Fibroblast of skin of abdomen (primary cell): ENCODE data around the gene ENTPD2.
A peak's percentile ranks its signal among the peaks of the same experiment; 100 is the strongest.
"Not testable (repeated sequence)": the region's sequence is repeated elsewhere in the genome, so short reads cannot be mapped to it uniquely, and the experiment has no call there.

Experiments used
- DNase-seq: peaks from one replicate; pipeline ENCODE4 v3.0.0-alpha.2; 2013

Gene ENTPD2

DNA sequence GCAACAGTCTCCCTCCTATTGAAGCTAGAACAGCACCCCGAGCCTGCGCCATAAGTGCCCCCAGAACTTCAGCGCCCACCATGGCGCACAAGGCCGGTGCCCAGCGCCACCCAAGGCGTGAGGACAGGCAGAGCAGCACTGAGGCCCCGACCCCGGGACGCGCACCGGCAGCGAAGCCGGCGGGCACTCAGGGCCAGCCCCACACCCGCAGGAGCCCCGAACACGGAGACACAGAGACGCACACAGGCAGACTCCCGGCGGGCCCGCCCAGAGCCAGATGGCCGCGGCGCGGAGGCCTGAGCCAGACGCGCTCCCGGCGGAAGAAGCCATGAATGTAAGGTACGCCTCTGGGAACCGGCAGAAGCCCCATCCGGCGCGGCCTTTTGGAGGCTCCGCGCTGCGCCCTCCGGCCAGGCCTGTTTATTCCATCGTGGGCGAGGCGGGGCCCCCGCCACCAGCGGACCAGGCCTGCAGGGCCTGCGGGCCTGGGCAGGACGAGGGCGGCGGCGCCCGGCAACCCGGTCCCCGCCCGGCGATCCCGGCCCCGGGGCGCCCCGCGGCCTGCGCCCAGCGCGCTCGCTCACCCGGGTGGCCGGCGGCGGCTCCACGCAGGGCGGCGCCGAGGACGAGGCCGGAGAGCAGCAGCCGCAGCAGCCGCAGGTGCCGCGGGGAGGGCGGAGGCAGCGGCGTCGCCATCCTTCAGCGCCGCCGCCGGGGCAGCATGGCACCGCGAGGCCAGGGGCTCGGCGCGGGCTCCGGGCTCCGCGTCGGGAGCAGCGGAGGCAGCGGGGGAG, 8.4 kb downstream of the ENTPD2 start:
- peak; percentile 25 for DNase-seq

DNA sequence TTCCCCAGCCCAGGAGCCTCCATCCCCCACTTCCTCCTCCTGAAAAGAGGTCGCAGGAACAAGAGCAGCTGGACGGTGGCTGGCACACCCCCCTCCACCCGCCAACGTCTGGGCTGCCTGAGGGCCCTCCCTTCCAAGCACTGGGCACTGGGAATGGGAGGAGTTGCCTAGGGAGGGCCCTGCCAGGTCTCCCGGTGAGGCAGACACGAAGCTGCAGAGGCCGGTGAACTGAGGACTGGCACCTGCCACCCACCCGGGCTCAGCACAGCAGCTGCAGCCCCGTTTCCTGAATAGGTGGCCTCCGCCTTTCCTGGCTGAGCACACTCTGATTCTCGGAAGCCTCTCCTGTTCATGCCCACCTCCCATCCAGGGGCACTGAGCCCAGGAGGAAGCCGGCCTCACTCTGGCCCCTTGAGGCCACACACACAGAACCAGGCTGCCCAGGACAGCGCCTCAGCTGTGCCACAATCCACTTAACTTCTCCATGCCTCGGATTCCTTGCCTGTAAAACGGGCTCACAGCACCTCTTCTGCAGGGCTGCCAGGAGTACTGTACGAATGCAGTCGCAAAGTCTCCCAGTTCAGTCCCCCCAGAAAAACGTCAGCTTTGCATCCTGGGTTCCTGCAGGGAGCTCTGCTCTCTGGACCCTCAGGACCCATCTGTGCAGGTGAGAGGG, 9.2 kb downstream of the ENTPD2 start:
- no peak for DNase-seq

DNA sequence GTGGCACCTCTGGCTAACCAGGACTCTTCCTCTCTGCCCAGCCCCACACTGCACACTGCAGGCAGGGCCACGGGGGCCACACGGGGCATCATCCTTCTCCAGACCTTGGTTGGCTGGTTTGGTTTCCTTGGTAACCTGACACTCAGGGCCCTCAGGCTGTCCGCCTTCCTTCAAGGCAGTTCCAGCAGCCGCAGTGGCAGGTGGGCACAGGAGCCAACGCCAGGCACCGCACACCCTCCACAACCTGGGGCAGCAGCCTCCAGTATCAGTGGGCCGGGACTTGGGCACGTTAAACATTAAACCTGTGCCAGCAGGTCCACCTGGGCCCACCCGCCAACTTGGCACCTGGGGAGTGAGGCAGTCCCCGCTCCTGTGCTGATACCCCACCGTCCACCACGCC, 9.8 kb downstream of the ENTPD2 start:
- no peak for DNase-seq

DNA sequence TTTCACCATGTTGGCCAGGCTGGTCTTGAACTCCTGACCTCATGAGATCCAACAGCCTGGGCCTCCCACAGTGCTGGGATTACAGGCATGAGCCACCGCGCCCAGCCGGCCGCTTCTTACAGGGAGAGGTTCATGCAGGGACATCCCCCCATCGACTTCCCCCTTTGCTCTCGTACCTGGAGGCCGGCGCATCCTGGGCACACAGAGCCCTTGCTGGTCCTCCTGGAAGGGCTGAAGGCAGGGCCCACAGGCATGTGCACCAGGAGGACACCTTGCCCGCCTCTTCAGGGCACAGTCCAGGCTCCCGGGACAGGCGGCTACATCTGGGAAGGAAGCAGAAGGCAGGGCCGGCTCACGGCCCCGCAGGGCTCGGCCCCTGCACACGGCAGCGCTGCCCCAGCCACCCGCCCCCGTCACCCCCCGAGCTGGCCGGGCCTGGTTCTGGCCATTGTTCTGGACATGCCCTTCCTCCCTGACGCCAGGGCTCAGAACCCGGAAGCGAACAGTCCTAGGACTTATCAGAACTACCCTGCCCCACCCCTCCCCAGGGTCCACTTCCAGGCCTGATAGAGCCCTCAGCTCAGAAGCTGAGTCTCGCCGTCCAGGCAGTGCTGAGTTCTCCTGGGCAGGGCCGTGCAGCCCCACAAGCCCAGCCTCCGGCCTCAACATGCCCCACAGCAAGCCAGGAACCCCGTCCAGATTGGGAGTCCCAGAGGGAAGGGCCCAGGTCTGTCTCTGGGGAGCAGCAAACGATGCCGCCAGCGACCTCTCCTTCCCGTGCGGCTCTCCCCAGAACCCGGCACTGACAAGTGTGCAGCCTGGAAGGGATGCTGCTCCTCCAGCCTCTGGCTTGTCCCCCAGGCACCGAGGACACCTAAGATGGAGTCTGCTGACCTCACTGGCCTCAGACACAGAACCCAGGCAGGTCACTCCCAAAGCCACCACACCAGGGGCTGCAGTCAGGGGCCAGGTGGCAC, 10.8 kb downstream of the ENTPD2 start:
- DNase-seq: no peak

DNA sequence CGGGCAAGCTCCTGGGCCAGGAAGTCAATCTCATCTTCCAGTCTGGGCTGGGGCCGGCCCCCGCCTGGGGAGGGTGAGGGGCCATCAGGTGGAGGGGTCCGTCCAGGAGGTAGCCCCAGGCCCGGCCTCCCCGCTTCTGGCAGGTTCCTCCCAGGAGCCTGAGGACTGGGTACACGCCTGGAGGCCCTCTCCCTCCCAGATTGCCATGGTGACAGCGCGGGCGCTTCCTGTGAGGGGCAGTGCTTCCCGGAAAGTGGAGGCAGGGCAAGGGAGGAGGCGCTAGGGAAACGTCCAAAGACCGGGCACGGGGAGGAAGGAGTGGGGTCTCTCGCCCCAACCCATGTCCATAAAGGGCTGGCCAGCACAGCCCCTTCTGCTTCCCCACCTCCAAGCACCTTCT, 12.7 kb downstream of the ENTPD2 start:
- no peak for DNase-seq

DNA sequence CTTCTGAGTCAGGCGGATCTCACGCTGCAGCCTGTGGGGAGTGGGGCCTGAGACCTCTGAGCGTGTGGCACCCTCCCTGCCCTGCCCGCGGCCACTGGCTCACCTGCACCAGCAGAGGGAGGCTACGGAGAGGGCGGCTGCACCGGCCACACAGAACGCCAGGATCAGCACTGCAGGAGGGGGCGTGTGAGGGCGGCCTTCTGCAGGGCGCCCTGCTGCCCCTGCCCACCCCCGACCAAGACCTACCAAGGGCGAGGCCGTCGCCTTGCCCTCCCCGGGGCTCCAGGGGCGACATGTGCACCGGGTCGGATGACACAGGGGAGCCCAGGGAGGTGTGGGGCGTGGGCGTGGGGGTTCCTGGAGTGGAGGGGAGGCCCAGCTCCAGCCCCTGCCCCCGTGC, 13.3 kb downstream of the ENTPD2 start:
- DNase-seq: no peak

DNA sequence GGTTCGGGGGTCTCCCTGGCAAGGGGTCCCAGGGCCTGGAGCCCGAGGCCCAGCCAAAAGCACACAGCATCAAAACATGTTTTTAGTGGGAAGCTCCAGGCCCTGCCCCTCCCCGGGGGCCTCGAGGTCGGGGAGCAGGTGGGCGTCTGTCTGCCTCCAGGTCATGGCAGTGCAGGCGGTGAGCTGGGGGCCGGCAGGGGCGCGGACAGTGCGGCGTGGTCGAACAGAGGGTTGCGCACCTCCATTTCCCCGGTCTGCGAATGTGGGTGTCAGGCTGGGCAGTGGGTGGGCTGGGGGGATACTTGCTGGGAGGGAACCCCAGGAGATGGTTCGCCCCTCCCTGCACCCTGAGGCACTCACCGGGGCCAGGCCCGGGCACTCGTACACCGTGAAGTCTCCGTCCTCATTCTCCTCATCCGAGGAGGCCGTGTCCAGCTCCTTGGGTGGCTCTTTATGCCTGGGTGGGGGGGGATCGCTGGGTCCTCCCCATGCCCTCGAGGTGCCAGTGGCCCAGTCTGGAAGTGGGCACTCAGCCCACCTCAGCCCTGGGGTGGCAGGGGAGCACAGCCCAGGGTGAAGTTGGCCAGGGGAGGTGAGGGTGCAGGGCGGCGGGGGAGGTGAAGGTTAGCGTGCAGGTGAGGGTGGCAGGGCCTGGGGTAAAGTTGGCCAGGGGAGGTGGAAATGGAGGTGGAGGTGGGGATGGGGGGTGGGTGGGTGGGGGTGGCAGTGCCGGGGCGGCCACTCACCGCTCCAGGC, 14.1 kb downstream of the ENTPD2 start:
- no peak for DNase-seq

DNA sequence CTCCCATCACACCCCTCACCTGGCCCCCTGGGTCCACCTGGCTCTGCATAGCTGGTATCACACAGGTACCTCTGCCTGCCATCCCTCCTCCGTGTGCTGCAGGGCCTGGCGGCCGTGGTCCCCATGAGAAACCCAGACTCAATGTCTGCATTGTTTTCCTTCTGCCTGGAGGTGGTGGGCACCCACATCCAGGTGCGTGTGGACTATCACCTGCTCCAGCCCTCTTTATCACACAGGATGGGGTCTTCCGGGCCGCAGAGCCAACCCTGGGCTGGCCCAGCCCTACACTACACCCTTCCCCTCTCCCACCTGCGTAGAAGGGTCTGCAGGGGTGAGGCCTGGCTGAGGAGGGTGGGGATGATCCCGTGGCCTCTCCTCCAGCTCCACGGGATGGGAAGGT, 14.9 kb downstream of the ENTPD2 start:
- DNase-seq: no peak

DNA sequence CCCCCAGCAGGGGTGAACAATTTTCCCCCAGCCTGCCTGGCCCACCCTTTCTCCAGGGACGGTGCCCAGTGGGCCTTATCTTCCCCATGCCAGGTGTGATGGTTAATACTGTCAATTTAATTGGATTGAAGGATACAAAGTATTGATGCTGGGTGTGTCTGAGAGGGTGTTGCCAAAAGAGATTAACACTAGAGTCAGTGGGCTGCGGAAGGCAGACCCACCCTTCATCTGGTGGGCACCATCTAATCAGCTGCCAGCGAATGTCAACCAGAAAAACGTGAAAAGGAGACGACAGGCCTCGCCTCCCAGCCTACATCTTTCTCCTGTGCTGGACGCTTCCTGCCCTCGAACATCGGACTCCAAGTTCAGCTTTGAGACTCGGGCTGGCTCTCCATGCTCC, 16.4 kb downstream of the ENTPD2 start:
- DNase-seq: no peak

DNA sequence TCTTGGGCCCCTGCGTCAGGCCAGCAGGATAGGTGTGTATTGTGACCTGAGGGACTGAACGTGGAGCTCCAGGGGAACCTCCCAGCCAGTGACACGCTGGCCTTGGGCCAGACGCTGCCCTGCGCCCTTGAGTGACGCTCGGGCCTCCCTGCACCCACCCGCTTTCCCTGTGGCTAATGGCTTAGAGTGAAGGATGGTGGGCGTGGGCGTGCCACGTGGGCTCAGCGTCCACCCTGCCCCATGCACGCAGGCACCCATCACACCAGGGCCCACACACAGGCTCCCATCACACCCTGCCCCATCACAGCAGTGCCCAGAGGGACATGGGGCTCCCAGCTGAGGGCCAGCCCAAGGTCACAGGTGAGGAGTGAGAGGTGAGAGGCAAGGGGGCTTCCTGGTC, 16.8 kb downstream of the ENTPD2 start:
- DNase-seq: no peak

DNA sequence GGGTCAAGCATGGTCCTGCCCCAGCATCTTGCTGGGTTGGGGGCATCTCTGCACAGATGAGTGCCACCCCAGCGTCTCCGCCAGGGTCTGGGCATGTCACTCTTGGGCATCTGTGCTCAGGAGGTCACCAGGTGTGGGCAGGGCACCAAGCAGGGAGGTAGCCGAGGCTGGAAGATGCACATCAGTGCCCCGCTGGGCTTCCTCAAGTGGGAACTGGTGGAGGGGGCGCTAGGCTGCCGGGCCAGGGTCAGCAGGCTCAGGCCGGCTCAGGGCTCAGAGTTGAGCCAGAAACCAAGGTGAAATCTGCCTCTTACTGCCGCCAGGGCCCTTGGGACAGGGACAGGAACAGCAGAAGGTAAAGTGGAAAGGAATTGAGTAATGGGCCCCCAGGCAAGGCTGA, 17.9 kb downstream of the ENTPD2 start:
- DNase-seq: no peak

DNA sequence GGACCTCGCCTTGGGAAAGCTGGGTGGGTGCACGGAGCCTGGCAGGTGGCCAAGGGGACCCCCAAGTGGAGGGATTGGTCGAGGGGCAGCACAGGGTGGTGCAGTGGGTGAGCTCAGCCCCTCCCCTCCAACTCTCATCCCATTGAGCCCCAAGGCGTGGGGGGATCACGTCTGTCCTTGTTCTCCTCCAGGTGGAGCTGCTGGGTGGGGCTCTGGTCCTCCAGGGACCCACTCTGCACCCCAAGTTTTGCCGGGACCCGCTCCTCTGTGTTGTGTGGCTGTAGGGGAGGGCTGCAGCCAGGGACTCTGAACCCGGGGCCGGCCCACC, 18.4 kb downstream of the ENTPD2 start:
- DNase-seq: no peak

DNA sequence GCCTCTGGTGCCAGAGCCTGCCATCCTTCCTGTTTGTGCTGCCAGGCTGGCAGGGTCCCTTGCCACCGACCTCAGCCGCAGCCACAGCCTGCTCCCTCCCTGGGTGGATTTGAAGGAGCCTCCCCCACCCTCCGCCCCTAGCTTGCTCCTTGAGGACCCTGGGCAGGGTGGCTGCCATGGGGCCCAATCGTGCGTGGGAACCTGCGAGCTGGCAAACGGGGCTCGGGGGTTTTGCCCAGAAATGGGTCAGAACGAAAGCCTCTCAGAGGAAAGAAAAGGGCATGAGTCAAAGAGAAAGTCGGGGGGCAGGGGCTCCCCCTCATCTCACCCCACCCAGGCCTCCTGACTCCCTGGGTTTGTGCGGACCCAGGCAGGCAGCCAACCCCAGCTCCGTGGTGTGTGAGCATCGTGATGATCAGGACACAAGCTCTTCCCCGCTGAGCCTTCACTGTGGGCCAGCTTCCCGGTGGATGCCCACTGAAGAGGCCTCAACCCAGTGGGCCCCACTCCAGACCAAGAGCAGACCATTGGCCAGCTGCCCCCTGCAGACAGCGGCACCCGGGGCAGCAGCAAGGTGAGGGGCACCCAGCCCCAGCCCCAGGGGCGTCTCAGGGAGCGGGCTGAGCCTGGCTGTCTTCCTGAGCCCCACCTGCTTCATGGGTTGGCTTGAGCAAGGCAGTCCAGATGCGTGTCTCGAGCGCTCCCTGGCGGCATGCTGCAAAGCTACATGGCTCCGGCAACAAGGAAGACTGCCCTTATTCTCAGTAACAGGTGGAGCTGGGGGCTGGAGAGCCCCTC, 19.0 kb downstream of the ENTPD2 start:
- peak; percentile 63 for DNase-seq

DNA sequence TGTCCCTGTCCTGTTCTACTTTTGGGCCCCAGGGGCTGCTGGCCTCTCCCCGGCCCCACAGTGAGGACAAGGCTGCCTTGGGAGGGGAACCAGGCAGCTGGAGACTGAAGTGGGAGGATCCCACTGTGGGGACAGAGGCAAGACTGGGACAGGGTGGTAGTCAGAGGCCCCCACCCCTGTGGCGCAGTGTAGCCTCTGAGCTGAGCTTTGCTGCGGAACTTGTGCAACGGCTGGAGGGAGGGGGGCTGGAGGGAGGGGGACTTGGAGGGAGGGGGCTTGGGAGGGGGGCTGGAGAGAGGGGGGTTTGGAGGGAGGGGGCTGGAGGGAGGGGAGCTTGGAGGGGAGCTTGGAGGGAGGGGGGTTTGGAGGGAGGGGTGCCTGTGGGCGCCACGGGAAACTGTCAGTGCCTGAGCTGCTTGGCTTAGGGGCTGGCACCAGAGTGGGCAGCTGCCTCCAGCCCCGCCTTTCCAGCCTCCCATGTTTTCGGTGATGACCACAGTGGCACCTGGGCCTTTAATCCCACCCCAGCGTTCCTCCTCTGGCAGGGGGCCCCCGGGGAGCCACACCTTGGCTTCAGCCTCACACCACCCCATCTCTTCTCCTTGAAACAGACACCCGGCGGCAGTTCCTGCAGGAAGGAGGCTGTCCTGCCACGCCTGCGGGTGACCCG, 19.7 kb downstream of the ENTPD2 start:
- no peak for DNase-seq

DNA sequence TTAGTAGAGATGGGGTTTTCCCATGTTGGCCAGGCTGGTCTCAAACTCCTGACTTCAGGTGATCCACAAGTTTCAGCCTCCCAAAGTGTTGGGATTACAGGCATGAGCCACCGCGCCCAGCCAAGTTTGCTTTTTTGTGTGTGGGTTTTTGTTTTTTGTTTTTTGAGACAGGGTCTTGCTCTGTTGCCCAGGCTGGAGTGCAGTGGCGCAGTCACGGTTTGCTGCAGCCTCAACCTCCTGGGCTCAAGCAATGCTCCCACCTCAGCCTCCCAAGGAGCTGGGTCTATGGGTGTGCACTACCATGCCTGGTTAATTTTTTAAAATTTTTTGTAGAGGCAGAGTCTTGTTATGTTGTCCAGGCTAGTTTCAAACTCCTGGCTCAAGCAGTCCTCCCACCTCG, 20.4 kb downstream of the ENTPD2 start:
- not testable (repeated sequence) for DNase-seq

DNA sequence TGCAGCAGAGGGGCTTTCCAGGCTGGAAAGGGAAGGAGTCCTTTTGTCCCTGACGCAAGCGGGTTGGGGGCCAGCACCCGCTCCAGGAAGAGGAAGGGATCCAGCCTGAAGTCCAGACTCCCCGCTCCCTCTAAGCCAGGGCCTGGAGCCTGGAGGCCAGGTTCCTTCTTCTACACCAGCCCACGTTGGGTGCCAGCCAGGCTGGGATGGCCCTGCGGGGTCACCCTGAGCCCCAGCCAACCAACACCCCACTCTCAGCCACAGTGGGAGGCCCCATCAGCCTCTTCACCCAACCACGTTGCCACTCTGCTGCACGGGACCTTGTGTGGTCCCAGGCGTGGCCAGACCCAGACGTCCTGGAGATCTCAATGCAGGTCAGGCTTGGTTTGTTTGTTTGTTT, 21.0 kb downstream of the ENTPD2 start:
- no peak for DNase-seq

DNA sequence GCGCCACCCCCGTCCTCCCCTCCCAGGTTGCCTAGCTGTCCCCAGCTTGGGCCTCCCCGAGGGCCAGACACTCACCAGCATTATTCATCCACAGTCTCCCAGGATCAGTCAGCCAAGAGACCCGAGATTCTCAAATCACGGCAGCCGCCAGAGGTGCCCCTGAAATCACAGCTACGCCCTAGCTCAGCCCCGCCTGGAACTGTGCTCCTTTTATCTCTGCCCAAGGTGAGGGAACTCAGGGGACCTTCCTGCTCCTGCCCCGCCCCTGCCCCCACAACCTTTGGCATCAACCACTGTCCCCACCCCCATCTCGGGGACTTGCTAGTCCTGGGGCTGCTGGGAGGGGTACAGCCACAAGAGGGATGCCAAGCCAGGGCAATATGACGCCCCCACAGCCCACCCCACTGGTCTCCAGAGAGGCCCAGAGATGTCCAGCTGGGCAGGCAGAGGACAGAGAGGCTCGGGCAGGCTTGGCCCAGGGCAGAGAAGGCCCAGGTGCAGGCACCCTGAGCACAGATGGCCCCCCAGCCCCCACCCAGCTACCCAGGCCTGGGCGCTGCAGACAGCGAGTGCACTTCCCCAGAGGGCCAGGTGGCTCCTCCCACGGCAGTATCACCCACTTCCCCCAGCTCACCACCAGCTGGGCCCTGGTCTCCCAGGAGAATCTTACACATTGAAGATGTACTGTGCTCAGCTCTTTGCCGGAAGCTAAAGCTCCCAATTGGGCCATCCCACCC, 21.8 kb downstream of the ENTPD2 start, which contains the start of gene FUT7:
Gene FUT7, minus strand, starts transcription at position 185 of the 737 bp plus-strand sequence. Its CDS starts 97 bp downstream, at position 88.
- no peak for DNase-seq

DNA sequence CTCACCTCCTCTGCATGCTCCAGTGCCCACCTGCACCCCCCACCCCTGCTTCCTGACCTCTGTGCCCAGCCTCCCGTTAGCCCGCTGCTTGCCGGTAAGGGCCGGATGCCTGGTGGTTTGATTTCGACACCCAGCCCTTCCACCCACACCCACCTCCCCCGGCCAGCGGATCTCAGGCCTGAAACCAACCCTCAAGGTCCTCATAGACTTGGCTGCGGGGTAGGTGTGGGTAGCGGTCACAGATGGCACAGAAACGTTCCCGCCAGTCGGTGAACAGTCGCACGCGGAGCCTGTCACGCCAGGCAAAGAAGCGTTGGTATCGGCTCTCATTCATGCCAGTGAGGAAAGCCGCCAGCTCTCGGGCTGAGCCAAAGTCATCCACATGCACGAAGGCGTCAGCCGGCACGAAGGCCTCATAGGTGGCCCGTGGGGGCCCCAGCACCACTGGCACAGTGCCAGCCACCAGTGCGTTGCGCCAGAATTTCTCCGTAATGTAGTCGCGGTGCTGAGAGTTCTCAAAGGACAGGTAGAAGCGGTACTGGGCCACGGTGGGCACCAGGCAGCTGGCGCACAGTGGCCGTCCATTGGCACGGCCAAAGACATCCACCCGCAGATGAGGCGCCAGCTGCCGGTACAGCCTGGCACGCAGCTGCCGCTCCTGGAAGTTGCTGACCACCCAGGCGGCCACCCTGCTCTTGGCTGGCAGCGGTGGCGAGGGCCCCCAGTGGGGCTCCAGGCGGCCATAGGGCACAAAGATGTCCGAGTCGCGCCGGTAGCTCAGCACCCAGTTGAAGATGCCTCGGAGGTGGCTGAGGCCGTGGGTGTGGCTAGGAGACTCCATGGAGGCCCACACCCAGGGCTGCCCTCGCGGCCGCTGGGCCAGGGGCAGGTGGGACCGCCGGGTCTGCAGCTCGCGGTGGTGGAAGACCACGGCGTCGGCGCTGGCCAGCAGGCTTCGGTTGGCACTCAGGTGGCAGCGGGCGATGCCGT, 23.0 kb downstream of the ENTPD2 start:
- DNase-seq: no peak

DNA sequence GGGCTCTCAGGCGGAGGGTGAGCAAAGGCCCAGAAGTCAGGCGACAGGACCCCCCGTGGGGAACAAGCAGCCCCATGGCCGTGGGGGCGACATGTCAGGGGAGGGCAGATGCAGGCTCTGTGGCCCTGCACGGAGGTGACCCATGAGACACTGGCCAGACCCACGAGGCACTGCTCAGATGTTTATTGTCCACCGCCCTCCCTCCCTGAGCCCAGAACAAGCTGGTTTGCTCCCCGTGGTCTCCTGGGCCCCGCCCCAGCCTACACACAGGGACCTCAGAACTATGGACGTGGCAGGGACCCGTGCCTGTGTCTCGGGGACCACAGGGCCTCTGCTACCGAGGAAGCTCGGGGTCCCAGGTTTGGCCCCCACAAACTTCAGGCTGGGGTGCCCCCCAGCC, 23.9 kb downstream of the ENTPD2 start:
- no peak for DNase-seq
